Activated CD4-positive, alpha-beta T cell treated with anti-CD3 and anti-CD28 coated beads, Interleukin-2, Interleukin-6, amounts not matched to agents 100 ng/mL and 50 ng/mL, durations not matched to agents 16 hours and 8 hours (primary cell): ENCODE data around the gene TRAF3IP3.
"Not testable (repeated sequence)": the region's sequence is repeated elsewhere in the genome, so short reads cannot be mapped to it uniquely, and the experiment has no call there.

ENCODE experiments used
- DNase-seq: peaks from one replicate; pipeline ENCODE4 v3.0.0-alpha.2; 2020

TRAF3IP3 gene

DNA sequence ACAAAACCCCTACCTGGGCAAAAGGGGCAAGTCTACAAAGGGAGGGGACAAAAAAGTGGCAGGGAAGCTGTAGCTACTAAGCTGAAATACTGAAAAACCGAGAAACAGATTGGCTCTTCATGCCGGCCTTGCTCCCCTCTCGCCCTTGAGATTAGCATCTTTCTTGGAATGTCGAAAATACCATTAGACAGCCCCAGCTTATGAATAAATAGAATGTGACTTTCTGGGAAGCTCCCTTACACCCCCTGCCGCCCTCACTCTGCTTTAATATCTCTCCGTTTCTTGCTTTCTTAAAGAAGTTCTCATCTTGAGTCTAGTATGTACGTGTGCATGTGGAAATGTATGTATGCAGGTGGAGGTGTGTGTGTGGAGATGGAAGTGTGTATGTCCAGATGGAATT, 14.1 kb downstream of the TRAF3IP3 start:
- no peak for DNase-seq

DNA sequence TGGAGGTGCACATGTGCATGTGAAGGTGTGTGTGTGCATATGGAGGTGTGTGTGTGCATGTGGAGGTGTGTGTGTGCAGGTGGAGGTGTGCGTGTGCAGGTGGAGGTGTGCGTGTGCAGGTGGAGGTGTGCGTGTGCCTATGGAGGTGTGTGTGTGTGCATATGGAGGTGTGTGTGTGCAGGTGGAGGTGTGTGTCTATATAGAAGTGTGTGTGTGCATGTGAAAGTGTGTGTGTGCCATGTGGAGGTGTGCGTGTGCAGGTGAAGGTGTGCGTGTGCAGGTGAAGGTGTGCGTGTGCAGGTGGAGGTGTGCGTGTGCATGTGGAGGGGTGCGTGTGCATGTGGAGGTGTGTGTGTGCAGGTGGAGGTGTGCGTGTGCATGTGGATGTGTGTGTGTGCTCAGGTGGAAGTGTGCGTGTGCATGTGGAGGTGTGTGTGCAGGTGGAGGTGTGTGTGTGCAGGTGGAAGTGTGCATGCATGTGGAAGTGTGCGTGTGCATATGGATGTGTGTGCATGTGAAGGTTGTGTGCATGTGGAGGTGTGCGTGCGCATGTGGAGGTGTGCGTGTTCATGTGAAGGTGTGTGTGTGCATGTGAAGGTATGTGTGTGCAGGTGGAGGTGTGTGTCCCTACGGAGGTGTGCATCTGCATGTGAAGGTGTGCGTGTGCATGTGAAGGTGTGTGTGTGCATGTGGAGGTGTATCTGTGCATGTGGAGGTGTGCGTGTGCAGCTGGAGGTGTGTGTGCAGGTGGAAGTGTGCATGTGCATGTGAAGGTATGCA, 15.0 kb downstream of the TRAF3IP3 start:
- no peak for DNase-seq

DNA sequence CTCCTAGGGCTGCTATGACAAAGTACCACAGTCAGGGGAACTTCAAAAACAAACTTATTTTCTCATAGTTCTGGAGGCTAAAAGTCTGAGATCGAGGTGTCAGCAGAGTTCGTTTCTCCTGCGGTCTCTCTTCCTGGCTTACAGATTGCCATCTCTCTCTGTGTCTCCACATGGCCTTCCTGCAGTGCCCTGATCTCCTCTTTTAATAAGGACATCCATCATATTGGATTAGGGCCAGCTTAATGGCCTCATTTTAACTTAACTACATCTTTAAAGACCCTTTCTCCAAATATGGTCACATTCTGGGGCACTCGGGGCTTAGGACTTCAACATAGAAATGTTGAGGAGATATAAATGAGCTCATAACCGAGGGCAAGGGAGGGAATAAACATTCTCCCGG, 16.3 kb downstream of the TRAF3IP3 start:
- DNase-seq: no peak

DNA sequence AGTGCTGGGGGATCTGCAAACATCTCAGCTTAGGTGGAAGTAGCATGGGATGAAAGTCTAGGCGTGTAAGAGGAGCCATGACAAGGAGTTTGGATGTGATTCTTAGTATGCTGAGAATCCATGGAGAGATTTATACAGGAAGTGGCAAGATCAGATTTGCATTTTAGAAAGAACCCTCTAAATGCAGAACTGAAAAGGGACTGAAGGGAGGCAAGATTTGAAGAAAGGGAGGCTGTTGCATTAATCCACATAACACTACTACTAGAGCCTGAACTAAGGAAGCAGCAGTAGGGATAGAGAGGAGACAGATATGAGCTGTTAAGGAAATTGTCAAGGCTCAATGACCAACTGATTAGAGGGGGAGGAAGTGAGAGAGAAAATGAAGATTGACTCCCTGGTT, 18.7 kb downstream of the TRAF3IP3 start:
- DNase-seq: no peak

DNA sequence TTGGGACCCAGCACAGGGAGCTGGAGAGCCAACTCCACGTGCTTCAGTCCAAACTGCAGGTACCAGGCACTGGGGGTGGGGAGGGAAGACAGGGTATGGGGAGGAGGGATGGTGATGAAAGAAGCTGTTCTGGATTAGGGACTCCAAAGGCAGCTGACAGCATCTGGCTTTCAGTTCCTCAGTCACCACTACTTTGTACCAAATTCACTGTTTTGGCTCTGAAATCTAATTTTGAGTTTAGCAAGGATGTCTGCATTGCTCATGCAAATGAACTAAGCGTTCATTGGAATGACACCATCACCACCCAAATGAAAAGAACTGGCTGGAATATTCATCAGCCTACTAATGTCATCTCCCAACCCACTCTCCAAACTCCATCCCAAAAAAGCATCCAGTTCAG, 19.8 kb downstream of the TRAF3IP3 start:
- no peak for DNase-seq

DNA sequence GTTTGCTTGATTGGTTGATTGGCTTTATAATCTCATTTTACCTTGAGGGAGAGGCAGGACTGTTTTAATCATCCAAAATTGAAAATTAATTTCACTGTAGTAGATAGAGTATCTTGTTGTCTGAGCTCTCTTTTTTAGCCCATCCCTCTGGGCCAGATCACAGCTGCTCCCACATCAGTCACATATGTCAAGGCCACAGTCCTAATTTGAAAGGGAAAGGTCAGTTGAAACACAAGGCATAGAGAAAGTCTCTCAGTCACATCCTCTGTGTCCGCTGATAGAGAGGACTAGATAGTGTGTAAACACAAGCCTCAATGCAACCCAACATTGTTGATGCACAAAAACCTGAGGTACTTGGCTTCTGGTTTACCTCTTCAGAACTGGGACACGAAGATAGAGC, 21.7 kb downstream of the TRAF3IP3 start:
- no peak for DNase-seq

DNA sequence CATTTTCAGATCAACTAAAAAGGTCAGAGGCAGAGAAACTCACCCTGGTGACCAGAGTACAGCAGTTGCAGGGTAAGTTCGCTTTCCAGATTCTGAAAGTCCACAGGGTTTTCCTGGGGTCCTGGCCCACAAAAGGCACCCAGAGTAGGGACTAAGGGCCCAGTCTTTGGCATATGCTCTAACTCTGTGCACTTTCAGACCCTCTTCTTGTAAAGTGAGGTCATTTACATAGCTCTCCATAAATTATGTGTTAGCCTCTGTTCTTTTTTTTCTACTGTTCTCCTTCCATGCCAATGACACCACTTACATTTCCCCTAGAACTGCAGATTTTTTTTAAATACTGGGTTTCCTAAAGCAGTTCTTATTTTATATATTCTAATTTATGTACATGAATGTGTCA, 22.2 kb downstream of the TRAF3IP3 start:
- DNase-seq: no peak

DNA sequence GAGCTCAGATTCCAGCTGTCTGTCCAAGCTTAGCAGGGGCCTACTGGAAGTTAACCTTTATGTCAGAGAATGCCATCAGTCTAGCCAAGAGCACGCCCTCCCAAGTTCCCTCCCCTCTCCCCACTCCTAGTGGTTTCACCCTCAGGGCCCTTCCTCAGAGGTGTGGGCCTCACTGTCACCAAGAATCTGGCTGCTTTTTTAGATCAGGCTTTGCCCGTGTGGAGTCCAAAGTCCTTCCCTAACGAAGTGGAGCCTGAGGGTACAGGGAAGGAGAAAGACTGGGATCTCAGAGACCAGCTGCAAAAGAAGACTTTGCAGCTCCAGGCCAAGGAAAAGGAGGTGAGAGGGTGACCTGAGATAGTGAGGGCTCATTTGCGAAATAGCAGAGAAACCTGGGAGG, 24.4 kb downstream of the TRAF3IP3 start:
- DNase-seq: no peak

DNA sequence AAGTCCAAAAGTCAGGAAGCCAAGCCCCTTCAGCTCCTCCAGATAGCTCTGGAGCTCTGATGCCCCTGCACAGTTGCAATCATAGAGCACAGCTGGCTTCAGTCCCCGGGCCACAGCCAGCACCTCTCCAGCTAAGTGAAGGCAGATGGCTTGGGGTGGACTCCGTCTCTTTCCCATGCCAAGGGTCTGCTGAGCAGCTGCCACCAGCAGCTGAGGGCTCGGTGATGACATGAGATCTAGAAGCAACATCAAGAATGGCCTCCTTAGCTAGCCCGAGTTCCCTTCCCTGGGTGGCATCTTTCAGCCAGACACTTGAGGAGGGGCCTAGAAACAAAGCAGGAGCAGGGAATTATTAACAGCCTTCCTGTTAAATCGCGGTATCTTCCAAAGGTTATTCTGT, 27.5 kb downstream of the TRAF3IP3 start:
- no peak for DNase-seq

DNA sequence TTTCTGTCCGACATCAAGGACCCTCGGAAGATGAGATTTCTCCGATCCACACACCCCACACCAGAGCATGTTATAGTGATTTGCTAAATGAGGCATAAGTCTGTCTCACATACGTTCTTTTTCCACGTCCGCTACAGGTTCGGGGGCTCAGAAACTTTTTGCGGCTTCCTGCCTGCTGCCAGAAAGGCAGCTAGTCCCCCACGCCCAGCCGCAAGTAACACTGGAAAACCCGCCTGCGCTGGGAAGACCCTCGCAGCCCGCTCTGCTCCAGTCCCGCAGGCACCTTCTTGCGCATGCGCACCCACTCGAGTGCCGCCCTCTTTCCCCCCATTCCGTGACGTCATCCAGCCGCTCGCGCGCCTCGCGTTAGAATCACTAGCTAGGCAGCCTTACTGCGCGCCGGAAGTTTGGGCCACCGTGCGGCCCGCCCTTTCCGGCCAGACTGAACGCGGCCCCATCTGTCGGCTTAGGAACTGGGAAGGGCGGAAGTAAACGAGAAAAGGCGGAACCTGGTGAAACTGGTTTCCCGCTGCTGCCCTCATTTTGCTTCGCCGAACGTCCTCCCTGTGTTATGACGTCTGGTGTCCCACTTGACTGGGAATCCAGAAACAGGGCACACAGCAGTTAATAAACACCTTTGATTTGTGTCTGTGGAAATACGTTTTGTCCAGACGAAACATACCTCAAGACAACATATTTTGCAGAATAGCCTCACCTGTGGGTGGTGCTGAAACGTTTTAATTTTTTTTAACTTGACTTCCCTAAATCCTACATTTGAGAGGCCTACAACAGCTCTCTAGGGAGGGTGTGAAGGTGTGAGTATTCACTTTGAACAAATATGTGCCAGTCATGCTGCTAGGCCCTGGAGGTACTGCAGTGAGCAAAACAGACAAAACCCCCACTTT, 28.7 kb downstream of the TRAF3IP3 start, which contains the start of gene C1orf74:
C1orf74 (minus strand) TSS at position 295 of the 905 bp plus-strand sequence. CDS start 925 bp downstream, outside the sequence.
- peak; percentile 99 for DNase-seq

DNA sequence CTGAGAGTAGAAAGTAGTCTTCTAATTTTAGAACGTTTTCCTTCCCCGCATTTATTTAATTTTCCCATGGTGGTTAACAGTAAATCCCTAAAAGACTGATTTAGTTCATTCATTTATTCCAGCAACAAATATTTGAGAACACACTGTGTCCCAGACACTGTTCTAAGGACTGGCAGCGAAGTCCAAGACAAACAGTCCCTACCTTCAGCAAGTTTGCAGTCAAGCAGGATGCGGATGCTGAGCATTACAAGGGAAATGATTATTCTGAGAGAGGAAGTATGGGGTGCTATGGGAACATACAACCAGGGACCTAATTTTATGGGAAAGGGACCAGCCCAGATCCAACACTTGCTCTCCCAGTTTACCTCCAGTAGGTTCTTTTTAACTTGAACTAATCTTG, 29.7 kb downstream of the TRAF3IP3 start:
- DNase-seq: no peak

DNA sequence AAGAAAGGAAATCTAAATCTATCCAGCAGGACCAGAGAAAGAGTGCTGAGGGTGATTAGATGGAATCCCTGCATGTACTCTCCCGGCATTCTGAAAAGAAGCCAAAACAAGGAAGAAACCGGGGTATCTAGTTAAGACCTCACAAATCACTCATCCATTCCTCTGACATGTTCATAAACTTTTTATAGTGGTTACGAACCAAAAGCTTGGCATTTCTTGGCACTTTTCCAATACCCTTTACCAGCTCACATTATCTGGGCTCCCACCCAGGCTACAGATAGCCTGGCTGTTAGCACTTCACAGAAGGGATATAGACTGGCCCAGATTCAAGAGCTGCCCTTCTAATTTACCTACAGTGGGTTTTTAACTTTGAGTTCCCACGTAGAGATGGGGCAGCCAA, 30.3 kb downstream of the TRAF3IP3 start:
- DNase-seq: no peak

DNA sequence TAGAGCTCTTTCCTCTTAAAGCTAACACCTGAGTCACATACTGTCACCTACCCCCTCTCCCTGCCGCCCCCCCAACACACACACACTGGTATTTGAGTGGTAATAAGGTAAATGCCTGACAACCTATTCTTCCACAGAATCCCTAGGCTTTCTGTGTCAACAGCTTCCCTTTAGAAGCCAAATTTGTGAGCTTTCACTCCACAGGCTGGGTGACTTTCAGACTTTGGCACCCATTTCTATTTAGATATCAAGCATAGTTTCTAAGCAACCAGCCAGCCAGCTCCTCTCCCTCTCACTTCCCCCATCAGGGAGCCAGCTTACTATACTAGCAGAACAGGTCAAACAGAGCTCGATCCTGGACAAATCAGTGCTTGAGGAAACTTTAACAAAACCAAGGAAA, 31.7 kb downstream of the TRAF3IP3 start:
- no peak for DNase-seq

DNA sequence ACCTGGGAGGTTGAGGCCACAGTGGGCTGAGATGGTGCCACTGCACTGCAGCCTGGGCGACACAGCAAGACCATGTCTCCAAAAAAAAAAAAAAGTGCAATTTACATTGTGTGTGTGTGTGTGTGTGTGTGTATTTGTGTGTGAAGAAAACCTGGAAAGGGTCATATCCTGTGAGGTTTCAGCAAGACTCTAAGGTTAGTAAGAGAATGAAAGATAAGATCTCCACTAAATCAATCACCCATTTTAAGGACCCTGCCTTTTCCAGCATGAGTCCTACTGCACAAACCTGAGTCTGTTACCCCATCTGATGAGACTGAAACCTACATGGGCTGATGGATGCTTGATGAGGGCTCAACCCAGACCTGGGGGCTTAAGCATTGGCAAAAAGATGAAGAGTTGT, 33.4 kb downstream of the TRAF3IP3 start:
- no peak for DNase-seq

DNA sequence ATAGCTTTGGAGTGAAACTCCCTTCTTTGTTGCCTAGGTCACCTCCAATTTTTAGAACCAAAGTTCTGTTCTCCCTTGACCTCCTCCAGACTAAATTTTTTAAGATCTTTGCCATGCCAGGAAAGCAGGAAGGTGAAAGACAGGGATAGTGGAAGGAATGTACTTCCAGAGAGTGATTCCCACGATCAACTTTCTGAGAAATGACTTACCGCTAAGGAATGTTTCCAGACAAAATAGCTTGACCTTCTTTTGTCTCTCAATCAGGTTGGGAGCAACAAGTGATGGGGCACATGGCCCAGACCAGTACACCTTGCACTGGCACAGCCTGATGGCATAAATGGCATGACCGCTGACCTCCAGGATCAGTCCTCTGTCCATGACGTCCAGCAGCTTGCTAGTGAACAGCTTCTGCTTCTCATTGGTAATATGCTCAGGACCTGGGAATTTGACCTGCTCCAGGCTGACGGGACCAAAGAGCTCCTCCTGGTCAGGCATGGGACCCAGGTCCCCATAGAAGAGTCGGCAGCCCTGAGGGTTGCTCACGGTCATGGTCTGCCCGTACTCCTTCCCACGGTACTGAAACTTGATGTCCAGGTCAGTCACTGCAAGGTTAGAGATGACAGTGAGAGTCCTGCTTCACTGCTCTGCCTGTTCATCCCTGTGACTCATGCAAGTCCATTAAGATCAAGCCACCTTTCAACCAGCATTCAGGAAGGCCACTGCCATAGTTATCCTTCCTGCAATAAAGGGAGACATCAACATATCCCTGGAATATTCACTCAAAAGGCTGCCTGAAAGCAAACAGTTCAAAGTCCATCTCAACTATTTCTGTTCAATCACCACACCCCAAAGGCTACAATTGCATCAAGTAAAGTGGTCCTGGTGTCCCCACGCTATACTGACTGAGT, 34.7 kb downstream of the TRAF3IP3 start:
- DNase-seq: no peak

DNA sequence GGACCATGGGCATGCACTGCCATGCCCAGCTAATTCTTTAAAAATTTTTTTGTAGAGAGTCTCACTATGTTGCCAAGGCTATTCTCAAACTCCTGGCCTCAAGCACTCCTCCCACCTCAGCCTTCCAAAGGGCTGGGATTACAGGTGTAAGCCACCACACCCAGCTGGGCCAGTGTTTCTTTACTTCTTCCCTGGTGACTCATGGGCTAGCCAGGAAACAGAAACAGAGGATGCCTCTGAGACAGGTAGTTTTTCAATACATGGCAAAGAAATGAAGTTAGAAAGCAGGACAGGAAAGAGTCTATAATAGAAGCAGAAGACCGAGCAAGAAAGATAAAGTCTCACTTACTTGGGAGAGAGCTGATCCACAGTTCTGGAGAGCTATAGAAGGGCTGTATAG, 36.1 kb downstream of the TRAF3IP3 start:
- DNase-seq: no peak

DNA sequence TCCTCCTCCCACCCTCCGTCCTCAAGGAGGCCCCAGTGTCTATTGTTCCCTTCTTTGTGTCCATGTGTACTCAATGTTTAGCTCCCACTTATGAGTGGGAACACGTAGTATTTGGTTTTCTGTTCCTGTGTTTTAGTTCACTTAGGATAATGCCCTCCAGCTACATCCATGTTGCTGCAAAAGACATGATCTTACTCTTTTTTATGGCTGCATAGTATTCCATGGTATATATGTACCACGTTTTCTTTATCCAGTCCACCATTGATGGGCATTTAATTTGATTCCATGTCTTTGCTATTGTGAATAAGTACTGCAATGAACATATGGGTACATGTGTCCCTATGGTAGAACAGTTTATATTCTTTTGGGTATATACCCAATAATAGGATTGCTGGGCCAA, 37.9 kb downstream of the TRAF3IP3 start:
- not testable (repeated sequence) for DNase-seq

DNA sequence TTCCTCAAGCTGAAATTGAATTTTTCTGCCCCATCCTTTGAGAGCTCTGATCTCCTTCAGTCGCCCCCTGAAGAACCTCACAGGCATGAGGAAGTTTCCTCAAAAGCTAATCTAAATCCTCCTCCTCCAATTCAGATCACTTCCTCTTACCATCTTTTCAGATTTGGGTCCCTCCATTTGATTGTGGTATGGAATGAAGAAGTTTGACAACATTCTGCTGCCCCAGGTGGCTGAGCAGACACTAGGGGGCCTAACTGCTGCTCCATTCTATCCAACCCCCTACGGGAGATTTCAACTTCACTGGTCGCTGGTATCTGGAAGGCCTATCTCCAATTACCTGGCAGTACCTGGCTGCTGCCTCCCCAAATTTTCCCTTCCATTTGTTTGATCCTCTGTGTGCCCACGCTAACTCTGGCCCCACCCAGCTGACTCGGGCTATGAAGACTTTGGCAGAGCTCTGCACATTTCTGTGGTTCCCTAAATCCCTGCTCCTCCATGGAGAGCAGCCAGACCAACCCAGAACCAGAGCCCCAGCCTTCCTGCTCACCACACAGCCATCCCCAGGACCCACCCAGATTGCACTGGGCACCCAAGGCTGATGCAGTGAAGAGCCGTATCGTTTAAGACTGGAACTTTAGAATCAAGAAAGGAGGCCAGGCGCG, 42.3 kb downstream of the TRAF3IP3 start:
- no peak for DNase-seq

DNA sequence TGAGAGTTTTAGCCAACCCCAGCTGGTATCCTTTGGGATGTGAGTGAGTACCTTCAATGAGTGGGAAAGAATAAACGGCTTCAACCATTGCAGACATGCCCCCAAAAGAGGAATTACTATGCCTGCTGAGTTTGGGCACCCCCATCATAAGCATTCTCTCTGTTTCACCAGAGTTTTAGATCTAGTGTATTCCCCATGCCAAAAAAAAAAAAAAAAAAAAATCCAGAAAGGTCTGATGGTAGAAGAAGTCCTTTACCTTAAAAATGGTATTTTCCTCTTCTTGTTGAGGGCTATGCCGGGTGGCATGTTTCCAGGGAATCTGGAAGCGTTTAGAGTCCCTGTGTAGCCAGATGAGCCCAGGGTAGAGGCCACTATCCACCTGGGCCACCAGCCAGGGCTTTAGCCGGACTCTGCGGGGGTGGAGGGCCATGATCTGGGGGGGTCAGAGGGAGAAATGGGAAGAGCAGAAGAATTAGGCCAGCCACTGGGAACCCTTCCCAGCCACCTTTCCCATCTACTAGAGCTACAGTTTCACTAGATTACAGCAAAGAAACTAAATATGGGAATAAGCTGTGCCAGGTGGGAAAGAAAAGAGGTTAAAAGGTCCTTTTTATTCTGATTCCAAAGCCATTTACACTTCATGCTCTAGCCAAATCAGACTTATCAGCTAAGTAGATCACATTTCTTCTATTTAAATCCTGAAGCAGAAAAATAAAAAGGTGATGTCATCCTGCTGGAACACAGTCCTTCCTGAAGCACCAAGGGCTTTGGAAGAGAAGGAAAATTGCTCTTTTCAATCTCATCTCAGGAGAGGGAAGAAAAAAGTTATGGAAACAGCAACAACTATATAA, 45.4 kb downstream of the TRAF3IP3 start:
- DNase-seq: no peak

DNA sequence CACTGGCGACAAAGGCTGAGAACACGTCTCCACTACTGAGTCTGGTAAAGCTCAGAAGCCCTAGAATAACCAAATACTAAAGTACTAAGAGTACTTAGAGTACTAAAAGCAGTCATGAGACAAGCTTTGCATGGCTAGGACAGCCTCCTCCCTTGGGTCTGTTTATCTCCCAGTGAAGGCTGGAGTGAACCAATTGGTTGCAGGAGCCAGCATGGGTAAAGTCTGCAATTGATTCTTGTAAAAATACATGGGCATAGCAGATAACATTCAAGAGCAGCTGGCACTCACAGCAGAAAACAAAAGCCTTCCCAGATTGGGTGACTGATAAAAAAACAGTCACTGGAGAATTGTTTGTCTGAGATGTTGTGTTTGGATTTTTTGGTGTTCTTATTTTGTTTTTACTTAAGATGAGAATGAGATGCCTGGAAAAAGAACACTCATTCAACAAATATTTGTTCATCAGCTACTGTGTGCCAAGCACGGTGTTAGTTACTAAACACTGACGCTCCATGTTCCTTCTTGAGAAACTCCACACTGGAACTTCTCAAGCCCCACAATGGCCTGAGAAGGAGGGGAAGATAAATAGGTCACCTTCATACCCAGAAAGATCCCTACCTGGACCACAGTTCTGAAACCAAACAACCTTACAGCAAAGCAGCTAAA, 46.4 kb downstream of the TRAF3IP3 start:
- DNase-seq: no peak

DNA sequence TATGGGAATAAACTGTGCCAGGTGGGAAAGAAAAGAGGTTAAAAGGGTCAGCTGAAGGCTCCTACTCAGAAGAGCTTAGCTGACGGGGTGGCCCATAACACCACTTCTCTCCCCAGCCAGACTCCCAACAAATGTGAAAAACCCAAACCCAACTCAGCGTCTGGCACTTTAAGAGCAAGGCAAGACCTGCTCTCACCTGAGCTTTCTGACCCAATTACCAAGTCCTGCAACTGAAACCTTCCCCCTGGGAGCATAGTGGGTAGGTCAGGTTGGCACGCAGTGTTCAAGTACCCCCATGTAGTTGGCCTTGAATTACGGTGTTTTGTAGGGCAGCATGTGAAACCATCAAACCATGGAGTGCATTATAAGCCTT, 46.9 kb downstream of the TRAF3IP3 start:
- DNase-seq: no peak
